ENCODE data around the gene TBK1. TPM values are rescaled to one million over a fixed set of nuclear protein-coding genes. Genes with fewer than 3 reads are reported as not detected.

The TBK1 gene
- total RNA-seq, 1 donor: 32.1 TPM

- no peak overlapping the region for H3K4me3 ChIP-seq (ENCODE audit: low read depth, low read length)
- no peak for DNase-seq (ENCODE audit: low read depth)
- no peak for TF ChIP-seq CTCF (IDR thresholded peaks at IDR 0.05; ENCODE audit: insufficient read depth, low read length)
Measured at GRCh38 chr12:64457923-64458322, 6.0 kb downstream of the TBK1 start.

- DNase-seq (ENCODE audit: low read depth): peak; percentile 26
- H3K4me3 ChIP-seq (ENCODE audit: low read depth, low read length): peak overlapping the region; percentile 51
- no peak for TF ChIP-seq CTCF (IDR thresholded peaks at IDR 0.05; ENCODE audit: insufficient read depth, low read length)
Measured at GRCh38 chr12:64459394-64459891, 7.5 kb downstream of the TBK1 start.

- H3K4me3 ChIP-seq (ENCODE audit: low read depth, low read length): no peak overlapping the region
- peak; percentile 79 for DNase-seq (ENCODE audit: low read depth)
- TF ChIP-seq CTCF (IDR thresholded peaks at IDR 0.05; ENCODE audit: insufficient read depth, low read length): no peak
Measured at GRCh38 chr12:64461634-64462414, 9.9 kb downstream of the TBK1 start.

GRCh38 chr12:64466178-64466577, 14.3 kb downstream of the TBK1 start:
- no peak overlapping the region for H3K4me3 ChIP-seq (ENCODE audit: low read depth, low read length)
- DNase-seq (ENCODE audit: low read depth): no peak
- TF ChIP-seq CTCF (IDR thresholded peaks at IDR 0.05; ENCODE audit: insufficient read depth, low read length): no peak

- no peak for DNase-seq (ENCODE audit: low read depth)
- TF ChIP-seq CTCF (IDR thresholded peaks at IDR 0.05; ENCODE audit: insufficient read depth, low read length): no peak
- H3K4me3 ChIP-seq (ENCODE audit: low read depth, low read length): no peak overlapping the region
Measured at GRCh38 chr12:64468966-64469365, 17.0 kb downstream of the TBK1 start.

- no peak for TF ChIP-seq CTCF (IDR thresholded peaks at IDR 0.05; ENCODE audit: insufficient read depth, low read length)
- no peak for DNase-seq (ENCODE audit: low read depth)
- H3K4me3 ChIP-seq (ENCODE audit: low read depth, low read length): no peak overlapping the region
Measured at GRCh38 chr12:64469455-64470142, 17.7 kb downstream of the TBK1 start.
